ENCODE results near the gene RPL13. TPM values are rescaled to one million over a fixed set of nuclear protein-coding genes. Genes with fewer than 3 reads are reported as not detected.

RPL13 gene
- total and polyA plus RNA-seq, 7 donors, result 3,641 to 19,173 (median 7,437) TPM

DNA sequence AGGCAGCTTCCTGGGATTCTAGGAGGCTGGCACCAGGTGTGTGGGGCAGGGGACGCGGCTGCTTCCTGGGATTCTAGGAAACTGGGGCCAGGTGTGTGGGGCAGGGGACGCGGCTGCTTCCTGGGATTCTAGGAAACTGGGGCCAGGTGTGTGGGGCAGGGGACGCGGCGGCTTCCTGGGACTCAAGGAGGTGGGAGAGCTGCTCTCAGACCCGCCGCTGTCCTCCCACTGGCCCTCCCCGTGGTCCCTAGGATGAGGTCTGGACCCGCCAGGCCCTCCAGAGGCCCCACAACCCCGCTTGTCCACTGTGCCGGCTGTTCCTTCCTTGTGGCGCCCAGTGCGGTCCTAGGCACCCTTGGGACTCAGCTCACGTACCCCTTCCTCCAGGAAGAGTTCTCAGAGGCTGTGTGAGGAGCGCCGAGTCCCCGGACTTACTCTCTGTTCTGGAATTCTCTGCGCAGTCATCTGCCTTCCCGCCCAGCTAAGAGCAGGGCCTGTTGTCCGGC, 53.5 kb downstream of the RPL13 start:
- Histone ChIP-seq H3K27ac (no peak overlapping the region), H3K9me3 (no peaks in the 10 kb centered on the region), H3K27me3 (peaks cover 5 to 58% (median 7%) of the 10 kb centered on the region in 3 donors), H3K4me1 (no peaks in the 10 kb centered on the region), H3K36me3 (no peaks in the 10 kb centered on the region), H3K4me3 (no peak overlapping the region)
- intact Hi-C loops (cut with DNase I), result no loop called here
- 92% methylated on average over 22 of the region's 22 CpGs for WGBS, 2 donors
- no peak for TF ChIP-seq EP300 (IDR thresholded peaks at IDR 0.05)
- TF ChIP-seq, protein P1, sequence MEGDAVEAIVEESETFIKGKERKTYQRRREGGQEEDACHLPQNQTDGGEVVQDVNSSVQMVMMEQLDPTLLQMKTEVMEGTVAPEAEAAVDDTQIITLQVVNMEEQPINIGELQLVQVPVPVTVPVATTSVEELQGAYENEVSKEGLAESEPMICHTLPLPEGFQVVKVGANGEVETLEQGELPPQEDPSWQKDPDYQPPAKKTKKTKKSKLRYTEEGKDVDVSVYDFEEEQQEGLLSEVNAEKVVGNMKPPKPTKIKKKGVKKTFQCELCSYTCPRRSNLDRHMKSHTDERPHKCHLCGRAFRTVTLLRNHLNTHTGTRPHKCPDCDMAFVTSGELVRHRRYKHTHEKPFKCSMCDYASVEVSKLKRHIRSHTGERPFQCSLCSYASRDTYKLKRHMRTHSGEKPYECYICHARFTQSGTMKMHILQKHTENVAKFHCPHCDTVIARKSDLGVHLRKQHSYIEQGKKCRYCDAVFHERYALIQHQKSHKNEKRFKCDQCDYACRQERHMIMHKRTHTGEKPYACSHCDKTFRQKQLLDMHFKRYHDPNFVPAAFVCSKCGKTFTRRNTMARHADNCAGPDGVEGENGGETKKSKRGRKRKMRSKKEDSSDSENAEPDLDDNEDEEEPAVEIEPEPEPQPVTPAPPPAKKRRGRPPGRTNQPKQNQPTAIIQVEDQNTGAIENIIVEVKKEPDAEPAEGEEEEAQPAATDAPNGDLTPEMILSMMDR (IDR thresholded peaks at IDR 0.05), result no peak
- TF ChIP-seq POLR2AphosphoS5 (IDR thresholded peaks at IDR 0.05), result no peak
- TF ChIP-seq POLR2A (IDR thresholded peaks at IDR 0.05), result no peak
- no peak for DNase-seq

Small RNA genes lying within 50 kb of the gene (small RNA-seq; reads per million reads assigned to genes)
- gene SNORD68, result 0 reads per million in 3 donors

Other genes with a start within 250 kb of the RPL13 start
- 100 to 1,000 TPM in 1 of 4 donors, 10 to 100 TPM in 3; 42.6 to 161 (median 48.8) TPM for gene ANKRD11, start 70.1 kb upstream of the RPL13 start, total RNA-seq
- gene ANKRD11, start 70.1 kb upstream of the RPL13 start, polyA plus RNA-seq, result 10 to 100 TPM; 30.6 to 96.8 (median 37.0) TPM
- 100 to 1,000 TPM in 2 of 4 donors, 10 to 100 TPM in 2; 69.4 to 211 (median 113) TPM for gene SPG7, start 52.3 kb upstream of the RPL13 start, total RNA-seq
- 100 to 1,000 TPM in 1 of 3 donors, 10 to 100 TPM in 2; 27.7 to 110 (median 33.6) TPM for gene SPG7, start 52.3 kb upstream of the RPL13 start, polyA plus RNA-seq
- under 1 TPM in 2 of 4 donors, not detected in 2; 0.41 to 0.71 TPM for gene CPNE7, start 15.1 kb downstream of the RPL13 start, total RNA-seq
- 1 to 10 TPM in 1 of 3 donors, not detected in 2; 3.3 TPM for gene CPNE7, start 15.1 kb downstream of the RPL13 start, polyA plus RNA-seq
- gene DPEP1, start 53.0 kb downstream of the RPL13 start, total RNA-seq, result not detected
- 1 to 10 TPM in 1 of 3 donors, under 1 TPM in 1, not detected in 1; 0.92 to 1.2 TPM for gene DPEP1, start 53.0 kb downstream of the RPL13 start, polyA plus RNA-seq
- gene CHMP1A, start 97.0 kb downstream of the RPL13 start, total RNA-seq, result 10 to 100 TPM; 42.8 to 75.9 (median 59.3) TPM
- 100 to 1,000 TPM in 2 of 3 donors, 10 to 100 TPM in 1; 95.5 to 157 (median 134) TPM for gene CHMP1A, start 97.0 kb downstream of the RPL13 start, polyA plus RNA-seq
- gene SPATA33, start 97.2 kb downstream of the RPL13 start, total RNA-seq, result 1 to 10 TPM; 1.4 to 7.7 (median 5.9) TPM
- gene SPATA33, start 97.2 kb downstream of the RPL13 start, polyA plus RNA-seq, result 1 to 10 TPM; 2.1 to 6.3 (median 4.2) TPM
- gene CDK10, start 126.0 kb downstream of the RPL13 start, total RNA-seq, result 10 to 100 TPM; 17.8 to 62.3 (median 35.2) TPM
- gene CDK10, start 126.0 kb downstream of the RPL13 start, polyA plus RNA-seq, result 10 to 100 TPM; 34.0 to 96.0 (median 36.0) TPM
- gene SPATA2L, start 141.0 kb downstream of the RPL13 start, total RNA-seq, result 10 to 100 TPM in 1 of 4 donors, 1 to 10 TPM in 3; 3.5 to 12.6 (median 6.5) TPM
- gene SPATA2L, start 141.0 kb downstream of the RPL13 start, polyA plus RNA-seq, result 10 to 100 TPM; 11.3 to 17.6 (median 12.6) TPM
- gene VPS9D1, start 160.2 kb downstream of the RPL13 start, total RNA-seq, result 10 to 100 TPM in 1 of 4 donors, 1 to 10 TPM in 3; 3.8 to 10.5 (median 4.0) TPM
- 10 to 100 TPM in 1 of 3 donors, 1 to 10 TPM in 2; 5.3 to 19.2 (median 8.4) TPM for gene VPS9D1, start 160.2 kb downstream of the RPL13 start, polyA plus RNA-seq
- 10 to 100 TPM; 13.7 to 26.9 (median 18.2) TPM for gene ZNF276, start 160.9 kb downstream of the RPL13 start, total RNA-seq
- gene ZNF276, start 160.9 kb downstream of the RPL13 start, polyA plus RNA-seq, result 10 to 100 TPM in 1 of 3 donors, 1 to 10 TPM in 2; 7.2 to 32.3 (median 9.9) TPM

Measured in sigmoid colon (tissue), 7 donors.